Activated CD8-positive, alpha-beta memory T cell treated with anti-CD3 and anti-CD28 coated beads for 48 hours (primary cell): ENCODE data around the gene ING5.

Experiments used
- DNase-seq, 3 experiments: peaks; one replicate each; pipeline ENCODE4 v3.0.0-alpha.2; 2020; ENCODE audit warnings: low read depth in 2 of 3, low spot score in 2 of 3

The ING5 gene

DNA sequence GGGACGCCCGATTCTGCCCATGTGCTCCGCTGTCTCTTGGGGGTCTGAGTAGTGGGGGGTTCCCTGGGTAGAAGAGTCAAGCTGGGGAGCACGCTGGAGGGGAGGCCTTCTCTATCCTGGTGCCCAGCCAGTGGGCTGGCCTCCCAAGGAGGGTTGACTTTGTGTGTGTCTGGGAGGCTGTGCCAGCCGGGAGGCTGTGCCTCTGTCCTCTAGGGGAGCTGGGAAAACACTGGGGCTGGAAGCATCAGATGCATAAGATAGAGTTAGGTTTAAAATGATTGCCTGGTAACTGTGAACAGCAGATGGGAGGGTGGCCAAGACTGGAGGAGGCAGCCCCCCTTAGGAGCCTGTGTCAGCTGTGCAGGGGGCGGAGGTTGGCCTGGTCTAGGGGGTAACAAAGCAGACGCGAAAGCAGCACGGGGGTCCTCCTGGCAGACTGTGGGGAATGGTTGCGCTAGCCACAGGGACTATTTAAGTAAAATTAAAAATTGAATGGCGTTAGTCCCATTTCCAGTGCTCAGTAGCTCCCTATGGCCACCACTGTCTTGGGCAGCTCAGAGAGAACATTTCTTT lies 1.3 kb downstream of the ING5 start:
- no peak for DNase-seq

GRCh38 chr2:241706537-241706936 lies 4.7 kb downstream of the ING5 start:
- no peak for DNase-seq

DNA sequence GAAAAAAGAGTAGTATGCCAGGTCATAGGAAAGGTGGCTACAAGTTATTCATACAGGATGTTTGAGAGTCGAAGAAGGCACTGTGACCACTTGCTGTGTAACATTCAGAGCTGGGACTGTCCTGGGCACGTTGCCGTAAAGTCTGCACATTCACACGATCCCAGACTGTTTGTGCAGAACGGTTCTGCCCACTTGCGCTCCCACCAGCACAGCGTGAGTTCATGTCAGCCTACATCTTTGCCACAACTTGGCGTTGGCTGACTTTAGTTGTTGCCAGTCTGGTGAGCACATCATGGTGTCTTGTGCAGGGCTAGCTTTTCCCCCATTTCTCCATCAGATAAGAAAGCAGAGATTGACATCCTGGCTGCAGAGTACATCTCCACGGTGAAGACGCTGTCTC lies 7.0 kb downstream of the ING5 start:
- DNase-seq = no peak

DNA sequence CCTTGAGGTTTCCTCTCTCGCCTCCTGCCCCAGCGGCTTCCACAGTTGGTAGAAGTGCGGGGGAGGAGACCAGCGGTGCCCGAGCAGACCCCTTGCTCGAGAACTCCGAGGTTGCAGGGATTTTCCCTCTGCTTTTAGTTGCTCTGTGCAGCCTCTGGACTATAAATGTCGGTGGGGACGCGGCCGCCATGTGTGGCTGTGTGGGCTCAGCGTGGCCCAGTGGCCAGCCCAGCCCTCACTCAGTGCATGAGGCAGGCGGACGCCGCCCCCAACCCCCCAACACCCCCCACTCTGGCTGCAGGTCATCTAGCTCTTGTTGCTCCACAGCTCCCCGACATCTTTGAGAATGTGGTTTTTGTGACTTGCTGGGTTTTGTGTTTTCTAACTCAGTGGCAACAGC lies 17.3 kb downstream of the ING5 start:
- DNase-seq = no peak

DNA sequence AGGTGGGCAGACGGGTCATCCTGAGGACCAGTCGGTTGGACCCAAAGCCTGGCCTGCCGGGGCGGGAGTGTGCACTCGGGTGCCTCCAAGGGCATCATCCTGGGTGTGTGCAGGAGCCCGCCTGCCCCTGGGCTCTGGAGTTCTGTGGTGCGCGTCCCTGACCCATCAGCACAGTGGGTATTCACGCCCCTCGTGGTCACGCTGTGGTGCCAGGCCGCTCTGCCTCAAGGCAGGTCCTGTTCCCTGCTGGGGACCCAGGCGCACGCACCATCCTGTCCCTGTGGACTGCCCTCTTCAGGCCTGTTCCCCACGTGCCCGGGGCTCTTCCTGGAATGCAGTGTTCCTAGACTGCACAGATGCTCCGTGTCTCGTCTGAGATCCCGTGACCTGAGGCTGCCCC lies 18.3 kb downstream of the ING5 start:
- DNase-seq = no peak

GRCh38 chr2:241720560-241720959 lies 18.7 kb downstream of the ING5 start:
- DNase-seq = no peak

DNA sequence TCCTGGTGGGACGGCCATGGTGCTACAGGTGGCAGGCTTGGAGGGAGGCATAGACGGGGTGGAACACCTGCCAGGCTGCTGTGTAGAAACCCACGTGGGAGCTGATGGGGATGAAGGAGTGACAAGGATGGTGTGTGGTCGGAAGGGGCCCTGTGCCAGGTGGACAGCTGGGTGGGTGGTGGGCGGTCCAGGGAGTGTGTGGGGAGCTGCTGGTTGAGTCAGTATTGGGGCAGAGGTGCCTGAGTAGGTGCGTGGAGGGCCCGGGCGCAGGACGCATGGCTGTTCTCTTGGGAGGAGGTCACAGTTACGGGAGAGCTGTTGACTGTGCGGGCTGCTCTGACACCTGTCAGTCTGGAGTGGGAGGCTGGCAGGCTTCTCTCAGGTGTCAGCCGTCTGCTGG lies 20.0 kb downstream of the ING5 start:
- no peak for DNase-seq

GRCh38 chr2:241722896-241723454 lies 21.1 kb downstream of the ING5 start:
- no peak for DNase-seq

DNA sequence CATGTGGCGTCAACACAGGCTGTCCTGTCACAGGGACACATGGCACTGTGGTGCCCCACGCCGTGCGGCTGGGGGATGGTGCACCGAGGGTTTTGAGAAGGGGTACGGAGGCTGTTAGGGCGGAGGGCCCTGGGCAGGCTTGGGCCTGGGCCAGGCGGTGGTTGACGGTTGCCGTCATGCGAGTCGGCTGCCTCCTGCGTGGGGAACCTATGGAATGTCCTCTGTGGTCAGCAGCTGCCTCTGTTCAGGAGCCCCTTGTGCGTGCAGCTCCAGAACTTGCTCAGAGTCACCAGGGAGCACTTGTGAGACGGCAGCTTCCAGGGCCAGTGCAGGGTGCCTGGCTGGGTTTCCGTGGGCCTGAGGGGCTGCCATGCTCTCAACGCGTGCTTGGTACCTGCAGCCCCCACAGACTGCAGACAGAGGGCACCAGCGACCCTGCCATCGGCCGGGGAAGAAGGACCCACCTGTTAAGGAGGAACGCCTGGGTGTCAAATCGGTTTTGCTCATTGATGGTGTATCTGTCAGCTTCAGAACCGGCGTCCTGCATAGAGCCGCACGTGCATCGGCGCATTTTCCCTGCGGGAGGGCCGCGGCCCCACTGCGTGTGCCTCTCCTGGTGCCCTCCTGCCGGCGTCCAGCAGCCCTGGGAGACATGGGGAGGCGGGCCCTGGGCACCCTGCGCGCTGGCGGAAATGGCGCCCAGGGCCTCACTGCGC lies 22.6 kb downstream of the ING5 start:
- DNase-seq = no peak

- DNase-seq = no peak
These were observed 23.4 kb downstream of the ING5 start for GRCh38 chr2:241724975-241725870.

DNA sequence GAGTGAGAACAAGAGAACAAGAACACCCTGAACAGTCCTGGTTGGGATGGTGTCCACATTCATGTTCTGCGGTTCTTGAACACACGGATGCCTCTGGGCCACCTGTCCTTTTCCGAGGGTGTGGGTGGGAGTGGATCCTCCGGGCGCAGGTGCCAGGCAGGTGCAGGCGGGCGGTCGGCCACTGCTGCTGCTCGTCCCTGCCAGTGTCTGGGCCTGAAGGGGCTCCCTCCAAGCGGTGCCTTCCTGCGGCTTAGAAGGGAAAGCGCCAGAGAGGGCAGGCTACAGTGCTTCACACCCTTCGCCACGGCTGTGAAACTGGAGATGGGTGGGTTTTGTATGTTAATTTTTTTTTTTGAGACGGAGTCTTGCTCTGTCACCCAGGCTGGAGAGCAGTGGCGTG lies 24.6 kb downstream of the ING5 start:
- no peak for DNase-seq

DNA sequence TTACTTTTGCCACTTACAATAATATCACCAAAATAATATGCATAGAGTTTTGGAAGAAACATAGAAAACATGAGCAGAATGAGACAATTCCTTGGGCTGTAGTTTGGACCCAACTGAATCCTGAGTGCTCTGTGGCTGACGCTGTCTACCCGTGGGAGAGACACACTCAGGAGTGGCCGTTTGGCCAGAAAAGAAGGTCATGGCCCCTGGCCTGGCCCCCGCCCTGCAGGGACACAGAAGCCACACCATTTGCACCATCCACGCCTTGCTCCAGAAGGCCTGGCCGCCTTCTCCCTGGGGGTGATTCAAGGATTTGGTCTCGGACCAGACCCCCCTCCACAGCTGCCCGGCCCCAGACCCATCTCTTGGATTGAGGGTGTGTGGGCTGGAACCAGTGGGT lies 26.2 kb downstream of the ING5 start:
- DNase-seq = no peak

DNA sequence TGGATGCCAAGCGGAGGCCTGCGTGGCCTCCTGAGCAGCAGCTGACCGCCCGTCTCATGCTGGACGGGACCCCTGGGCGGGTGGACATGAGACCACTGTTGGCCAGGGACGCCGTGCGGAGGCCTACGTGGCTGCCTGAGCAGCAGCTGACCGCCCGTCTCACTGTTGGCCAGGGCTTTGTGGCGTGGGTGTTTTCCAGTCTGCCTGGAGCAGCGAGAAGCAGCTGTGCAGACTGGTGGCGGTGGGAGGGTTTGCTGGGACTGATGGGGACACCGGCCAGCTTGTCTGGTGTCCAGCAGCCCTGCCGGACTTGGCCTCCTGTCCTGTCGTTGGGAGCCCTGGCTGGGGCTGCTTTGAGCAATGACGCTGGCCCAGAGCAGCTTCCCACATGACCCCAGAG lies 26.8 kb downstream of the ING5 start:
- no peak for DNase-seq

GRCh38 chr2:241729868-241730267 lies 28.0 kb downstream of the ING5 start:
- DNase-seq = no peak

- DNase-seq = no peak
These were observed 28.9 kb downstream of the ING5 start for GRCh38 chr2:241730671-241731293.

- DNase-seq = peak in 1 of 3 experiments; percentile 44
These were observed 30.8 kb downstream of the ING5 start for GRCh38 chr2:241732513-241733186.

DNA sequence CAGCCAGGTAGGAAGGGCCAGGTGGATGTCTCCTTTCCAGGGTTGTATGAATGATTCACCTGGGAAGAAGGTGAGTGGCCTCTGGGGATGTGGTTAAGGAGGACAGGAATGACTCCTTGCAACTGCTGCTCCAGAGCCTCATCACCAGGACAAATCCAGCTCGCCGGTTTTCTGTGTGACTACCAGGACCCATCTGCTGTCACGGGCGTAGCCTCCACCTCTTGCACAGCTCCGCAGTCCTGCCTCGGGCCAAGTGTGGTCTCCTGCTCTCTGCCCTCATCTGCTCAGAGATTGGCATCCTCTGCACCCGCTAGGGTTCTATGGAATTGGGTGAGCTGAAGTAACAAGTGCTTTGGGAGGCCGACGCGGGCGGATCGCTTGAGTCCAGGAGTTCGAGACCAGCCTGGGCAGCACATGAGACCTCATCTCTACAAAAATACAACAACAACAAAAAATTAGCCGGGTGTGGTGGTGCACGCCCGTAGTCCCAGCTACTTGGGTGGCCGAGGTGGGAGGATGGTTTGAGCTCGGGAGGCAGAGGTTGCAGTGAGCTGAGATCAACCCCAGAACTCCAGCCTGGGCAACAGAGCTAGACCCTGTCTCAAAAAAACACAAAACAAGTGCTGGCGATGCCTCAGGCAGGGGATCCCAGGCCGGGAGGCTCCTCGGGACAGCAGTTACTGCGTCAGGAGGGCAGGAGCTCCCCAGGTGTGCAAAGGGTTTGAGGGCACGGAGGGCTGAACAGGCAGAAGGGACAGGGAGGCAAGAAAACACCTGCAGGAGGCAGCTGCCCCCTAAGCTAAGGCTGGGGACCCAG lies 31.8 kb downstream of the ING5 start:
- DNase-seq = no peak

GRCh38 chr2:241734208-241734466 lies 32.3 kb downstream of the ING5 start:
- no peak for DNase-seq

- DNase-seq = peak; percentile 86 to 96 (median 92)
These were observed 32.8 kb downstream of the ING5 start, which contains the start of gene D2HGDH for GRCh38 chr2:241734467-241735208. D2HGDH (plus strand) TSS chr2:241734630; CDS start chr2:241735225, 595 bp downstream.
